Glutamatergic neuron (in vitro differentiated cells): ENCODE results near the gene MICAL3. TPM values are rescaled to one million over a fixed set of nuclear protein-coding genes. Genes with fewer than 3 reads are reported as not detected.

ENCODE experiments used
- DNase-seq: peaks from one replicate; pipeline ENCODE4 v3.0.0; 2022
- H3K27ac Mint-ChIP-seq: one replicate; pipeline ENCODE4 v1.8.0; 2020; ENCODE audit warnings: mild to moderate bottlenecking, mixed read lengths, inconsistent platforms; ENCODE audit not compliant: unreplicated experiment
- H3K27me3 Mint-ChIP-seq: one replicate; pipeline ENCODE4 v1.8.0; 2020; ENCODE audit warnings: mild to moderate bottlenecking, moderate library complexity, mixed read lengths, inconsistent platforms; ENCODE audit not compliant: unreplicated experiment
- H3K36me3 Mint-ChIP-seq: one replicate; pipeline ENCODE4 v1.8.0; 2020; ENCODE audit warnings: mild to moderate bottlenecking, mixed read lengths, inconsistent platforms; ENCODE audit not compliant: unreplicated experiment
- H3K4me1 Mint-ChIP-seq: one replicate; pipeline ENCODE4 v1.8.0; 2020; ENCODE audit warnings: mild to moderate bottlenecking, low read depth, mixed read lengths, inconsistent platforms; ENCODE audit not compliant: unreplicated experiment
- H3K4me3 Mint-ChIP-seq: one replicate; pipeline ENCODE4 v1.8.0; 2020; ENCODE audit warnings: mild to moderate bottlenecking, mixed read lengths, inconsistent platforms; ENCODE audit not compliant: unreplicated experiment
- H3K9me3 Mint-ChIP-seq: one replicate; pipeline ENCODE4 v1.8.0; 2020; ENCODE audit warnings: mild to moderate bottlenecking, moderate library complexity, mixed read lengths, inconsistent platforms; ENCODE audit not compliant: unreplicated experiment
- total RNA-seq: library from RNA; stranded (reverse); fragmentation: NEBNext Ultra II Directional; extraction: Animal tissue kit (Norgen Biotek cat#: 25700); gene quantifications from one replicate; pipeline ENCODE4 v1.2.1, GENCODE V29; 2021; ENCODE audit not compliant: unreplicated experiment
- TF ChIP-seq, protein P1 (sequence below): fragments of 200-600 bp; sonication (generic); IDR thresholded peaks from one replicate; pipeline ENCODE4 v1.5.0; 2021; ENCODE audit not compliant: partially characterized antibody, unreplicated experiment

Gene MICAL3
- total RNA-seq, 1 donor from 2014 or later, result 132 TPM

DNA sequence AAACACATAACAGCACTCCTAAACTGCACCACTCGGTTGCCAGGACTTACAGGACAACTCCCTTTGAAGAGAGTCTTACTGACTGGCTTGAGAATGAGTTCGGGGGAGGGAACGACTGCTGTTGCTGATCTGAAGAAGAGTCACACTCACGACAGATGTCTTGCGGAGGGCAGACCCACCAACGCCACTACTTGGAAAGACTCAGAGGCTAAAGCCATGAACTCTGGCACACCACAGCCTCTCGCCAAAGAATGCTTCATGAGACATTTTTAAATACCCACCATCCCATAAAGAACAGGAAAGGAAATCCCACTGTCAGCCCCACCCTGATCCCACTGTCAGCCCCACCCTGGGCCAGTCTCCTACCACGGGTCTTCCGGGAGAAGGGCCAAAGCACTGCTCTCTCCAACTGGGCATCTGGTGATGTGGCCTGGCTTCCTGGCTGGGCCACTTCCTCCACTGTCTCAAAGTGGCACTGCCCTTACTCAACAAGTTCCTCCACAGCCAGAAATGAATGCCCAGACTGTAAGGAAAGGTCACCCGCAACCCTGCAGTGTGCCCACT lies 73.6 kb downstream of the MICAL3 start:
- peaks cover 24% of the 10 kb centered on the region for H3K9me3 Mint-ChIP-seq
- peaks cover 7% of the 10 kb centered on the region for H3K27me3 Mint-ChIP-seq
- TF ChIP-seq, protein P1, sequence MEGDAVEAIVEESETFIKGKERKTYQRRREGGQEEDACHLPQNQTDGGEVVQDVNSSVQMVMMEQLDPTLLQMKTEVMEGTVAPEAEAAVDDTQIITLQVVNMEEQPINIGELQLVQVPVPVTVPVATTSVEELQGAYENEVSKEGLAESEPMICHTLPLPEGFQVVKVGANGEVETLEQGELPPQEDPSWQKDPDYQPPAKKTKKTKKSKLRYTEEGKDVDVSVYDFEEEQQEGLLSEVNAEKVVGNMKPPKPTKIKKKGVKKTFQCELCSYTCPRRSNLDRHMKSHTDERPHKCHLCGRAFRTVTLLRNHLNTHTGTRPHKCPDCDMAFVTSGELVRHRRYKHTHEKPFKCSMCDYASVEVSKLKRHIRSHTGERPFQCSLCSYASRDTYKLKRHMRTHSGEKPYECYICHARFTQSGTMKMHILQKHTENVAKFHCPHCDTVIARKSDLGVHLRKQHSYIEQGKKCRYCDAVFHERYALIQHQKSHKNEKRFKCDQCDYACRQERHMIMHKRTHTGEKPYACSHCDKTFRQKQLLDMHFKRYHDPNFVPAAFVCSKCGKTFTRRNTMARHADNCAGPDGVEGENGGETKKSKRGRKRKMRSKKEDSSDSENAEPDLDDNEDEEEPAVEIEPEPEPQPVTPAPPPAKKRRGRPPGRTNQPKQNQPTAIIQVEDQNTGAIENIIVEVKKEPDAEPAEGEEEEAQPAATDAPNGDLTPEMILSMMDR, result no peak
- H3K36me3 Mint-ChIP-seq, result no peaks in the 10 kb centered on the region
- DNase-seq, result no peak
- peaks cover 61% of the 10 kb centered on the region for H3K4me1 Mint-ChIP-seq
- peak overlapping the region; percentile 74 for H3K27ac Mint-ChIP-seq
- H3K4me3 Mint-ChIP-seq, result no peak overlapping the region

DNA sequence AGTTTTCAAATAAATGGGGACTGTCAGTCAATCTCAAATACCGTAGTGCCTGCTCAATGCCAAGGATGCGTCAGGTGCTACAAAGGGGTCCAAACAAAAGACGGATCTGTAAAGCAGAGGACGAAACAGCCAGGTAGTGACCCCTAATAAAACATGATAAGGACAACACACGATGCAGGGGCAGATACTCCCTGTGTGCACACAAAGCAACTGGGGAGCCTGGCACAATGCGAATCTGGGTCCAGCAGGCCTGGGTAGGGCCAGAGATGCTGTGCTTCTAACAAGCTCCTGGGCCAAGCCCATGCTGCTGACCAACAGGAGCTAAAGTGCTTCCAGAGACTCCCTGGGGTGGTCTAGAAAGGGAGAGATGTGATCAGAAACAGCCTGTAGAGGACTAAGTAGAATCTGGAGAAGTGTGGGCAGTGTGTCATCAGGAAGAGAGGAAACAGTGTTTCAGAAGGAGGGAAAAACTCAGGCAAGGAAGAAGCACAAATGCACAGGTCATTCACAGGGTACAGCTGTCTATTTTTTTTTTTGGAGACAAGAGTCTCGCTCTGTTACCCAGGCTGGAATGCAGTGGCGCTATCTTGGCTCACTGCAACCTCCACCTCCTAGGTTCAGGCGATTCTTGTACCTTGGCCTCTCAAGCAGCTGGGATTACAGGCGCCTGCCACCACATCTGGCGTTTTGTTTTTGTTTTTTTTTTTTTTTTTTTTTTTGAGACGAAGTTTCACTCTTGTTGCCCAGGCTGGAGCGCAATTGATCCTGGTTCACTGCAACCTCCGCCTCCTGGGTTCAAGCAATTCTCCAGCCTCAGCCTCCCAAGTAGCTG lies 74.5 kb downstream of the MICAL3 start:
- Mint-ChIP-seq H3K27ac (peak overlapping the region; percentile 17), H3K36me3 (no peaks in the 10 kb centered on the region), H3K9me3 (peaks cover 21% of the 10 kb centered on the region)

DNA sequence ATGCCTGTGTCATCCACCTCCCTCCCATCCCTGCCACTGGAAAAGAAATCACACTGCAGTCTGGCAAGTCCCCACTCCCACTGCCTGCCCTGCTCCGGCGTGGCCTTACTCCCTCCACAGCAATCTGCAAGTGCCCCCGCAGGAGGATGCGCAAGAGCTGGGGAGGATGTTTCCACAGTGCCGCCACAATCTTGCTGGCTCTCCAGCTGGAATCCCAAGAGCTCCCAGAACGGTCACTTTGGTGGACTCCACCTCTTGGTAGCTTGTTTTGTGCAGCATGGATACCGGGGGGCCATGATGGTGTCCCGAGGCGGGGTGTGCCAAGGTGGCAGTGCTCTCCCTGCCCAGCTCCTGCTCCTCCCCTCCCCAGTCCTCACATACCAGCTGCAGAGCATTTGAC lies 76.3 kb downstream of the MICAL3 start:
- peaks cover 8% of the 10 kb centered on the region for H3K27me3 Mint-ChIP-seq
- H3K36me3 Mint-ChIP-seq, result no peaks in the 10 kb centered on the region
- H3K4me3 Mint-ChIP-seq, result no peak overlapping the region
- peaks cover 71% of the 10 kb centered on the region for H3K4me1 Mint-ChIP-seq
- no peak overlapping the region for H3K27ac Mint-ChIP-seq
- TF ChIP-seq, protein P1, result no peak
- H3K9me3 Mint-ChIP-seq, result peaks cover 27% of the 10 kb centered on the region
- no peak for DNase-seq

More for the DNA sequence above, 74.5 kb downstream of the MICAL3 start:
- DNase-seq, result no peak
- Mint-ChIP-seq H3K4me3 (peak overlapping the region; percentile 16), H3K4me1 (peaks cover 62% of the 10 kb centered on the region), H3K27me3 (peaks cover 6% of the 10 kb centered on the region)
- TF ChIP-seq, protein P1, result no peak

DNA sequence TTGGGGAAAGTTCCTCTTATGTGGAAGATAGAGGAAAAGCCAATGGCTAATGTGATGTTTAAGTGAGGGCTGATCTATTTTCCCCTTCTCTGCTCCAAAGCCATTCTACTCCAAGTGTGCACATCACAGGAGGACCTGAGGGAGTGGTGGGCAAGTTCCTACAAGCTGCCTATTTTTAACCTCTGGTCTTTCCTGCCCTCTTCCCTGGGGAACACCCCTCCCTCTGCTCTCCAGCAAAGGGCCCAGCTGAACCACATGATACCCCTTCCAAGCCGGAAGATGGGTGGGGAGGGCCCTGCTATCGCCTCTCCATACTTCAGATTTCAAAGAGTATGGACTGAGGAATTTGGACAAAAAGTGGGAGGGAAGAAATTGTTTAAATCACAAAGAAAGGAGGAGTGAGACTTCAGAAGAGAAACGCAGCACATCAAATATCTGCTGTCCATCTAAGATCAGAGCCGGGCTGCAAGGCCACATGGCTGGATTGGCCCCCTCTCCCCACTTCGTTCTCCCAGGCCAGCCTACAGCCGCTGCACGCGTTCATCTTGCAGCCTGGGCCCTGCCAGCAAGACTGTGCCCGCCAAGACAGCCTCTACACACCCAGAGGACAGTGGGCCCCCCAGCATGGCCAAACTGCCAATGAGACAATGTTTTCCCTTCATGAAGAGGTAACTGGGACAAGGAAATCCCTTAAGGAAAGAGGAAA lies 77.5 kb downstream of the MICAL3 start:
- DNase-seq, result no peak
- Mint-ChIP-seq H3K36me3 (no peaks in the 10 kb centered on the region), H3K4me3 (peak overlapping the region; percentile 77), H3K9me3 (peaks cover 27% of the 10 kb centered on the region), H3K4me1 (peaks cover 79% of the 10 kb centered on the region), H3K27ac (peak overlapping the region; percentile 94), H3K27me3 (peaks cover 8% of the 10 kb centered on the region)
- TF ChIP-seq, protein P1, result no peak
